HEK293 (cell line): ENCODE measurements around the gene AADACL3.

Source experiments
- TCF7L2 ChIP-seq: IDR thresholded peaks from 2 replicates; pipeline ENCODE4 v1.6.1; 2011; ENCODE audit warnings: low read depth, mild to moderate bottlenecking, inconsistent platforms, low read length, moderate library complexity, borderline replicate concordance
- TRIM28 ChIP-seq: IDR thresholded peaks from 2 replicates; pipeline ENCODE4 v1.6.1; 2011; ENCODE audit warnings: low read length, control low read depth, borderline replicate concordance
- ZNF239 ChIP-seq: fragments of 450-650 bp; formaldehyde crosslinking; IDR thresholded peaks from 2 replicates; pipeline ENCODE4 v1.5.1; 2016; ENCODE audit warnings: missing biosample characterization, missing genetic modification characterization
- ZNF530 ChIP-seq: fragments of 450-650 bp; formaldehyde crosslinking; IDR thresholded peaks from 2 replicates; pipeline ENCODE4 v1.5.1; 2016; ENCODE audit warnings: low read depth, missing biosample characterization, missing genetic modification characterization
- TF ChIP-seq, protein P1 (sequence below): fragments of 450-650 bp; formaldehyde crosslinking; IDR thresholded peaks from 2 replicates; pipeline ENCODE4 v1.5.1; 2016; ENCODE audit warnings: missing biosample characterization, missing genetic modification characterization

DNA sequence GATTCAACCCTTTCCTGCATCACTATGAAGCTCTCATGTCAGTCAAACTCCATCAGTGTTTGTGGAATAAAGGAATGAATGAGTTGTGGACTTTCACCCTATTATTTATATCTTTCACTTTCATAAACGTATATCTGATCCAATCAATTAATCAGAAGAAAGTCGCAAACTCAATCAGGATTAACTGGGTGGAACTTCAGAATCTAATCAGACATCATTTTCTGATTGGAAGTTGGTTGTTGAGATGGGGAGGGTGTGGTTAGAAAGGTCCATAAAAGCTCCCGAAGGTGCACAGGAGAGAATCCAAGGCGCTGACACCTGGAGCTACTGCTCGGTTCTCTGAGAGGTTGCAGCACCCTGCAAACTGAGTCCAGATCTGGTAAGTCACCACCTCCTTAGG is 57.5 kb downstream of the AADACL3 start, which contains the start of gene PRAMEF12:
- TF ChIP-seq, protein P1, sequence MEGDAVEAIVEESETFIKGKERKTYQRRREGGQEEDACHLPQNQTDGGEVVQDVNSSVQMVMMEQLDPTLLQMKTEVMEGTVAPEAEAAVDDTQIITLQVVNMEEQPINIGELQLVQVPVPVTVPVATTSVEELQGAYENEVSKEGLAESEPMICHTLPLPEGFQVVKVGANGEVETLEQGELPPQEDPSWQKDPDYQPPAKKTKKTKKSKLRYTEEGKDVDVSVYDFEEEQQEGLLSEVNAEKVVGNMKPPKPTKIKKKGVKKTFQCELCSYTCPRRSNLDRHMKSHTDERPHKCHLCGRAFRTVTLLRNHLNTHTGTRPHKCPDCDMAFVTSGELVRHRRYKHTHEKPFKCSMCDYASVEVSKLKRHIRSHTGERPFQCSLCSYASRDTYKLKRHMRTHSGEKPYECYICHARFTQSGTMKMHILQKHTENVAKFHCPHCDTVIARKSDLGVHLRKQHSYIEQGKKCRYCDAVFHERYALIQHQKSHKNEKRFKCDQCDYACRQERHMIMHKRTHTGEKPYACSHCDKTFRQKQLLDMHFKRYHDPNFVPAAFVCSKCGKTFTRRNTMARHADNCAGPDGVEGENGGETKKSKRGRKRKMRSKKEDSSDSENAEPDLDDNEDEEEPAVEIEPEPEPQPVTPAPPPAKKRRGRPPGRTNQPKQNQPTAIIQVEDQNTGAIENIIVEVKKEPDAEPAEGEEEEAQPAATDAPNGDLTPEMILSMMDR: no peak
- TF ChIP-seq TCF7L2 (no peak), TRIM28 (no peak), ZNF239 (no peak), ZNF530 (tag by site-specific recombination) (no peak)
